DMS 273 (cell line): ENCODE measurements around the gene DISC1.
"Not testable (repeated sequence)": the region's sequence is repeated elsewhere in the genome, so short reads cannot be mapped to it uniquely, and the experiment has no call there.

ENCODE experiments used
- DNase-seq: peaks from one replicate; lab custom pipeline; 2025; ENCODE audit not compliant: unreplicated experiment; lab: John Stamatoyannopoulos, UW

DISC1 gene

DNA sequence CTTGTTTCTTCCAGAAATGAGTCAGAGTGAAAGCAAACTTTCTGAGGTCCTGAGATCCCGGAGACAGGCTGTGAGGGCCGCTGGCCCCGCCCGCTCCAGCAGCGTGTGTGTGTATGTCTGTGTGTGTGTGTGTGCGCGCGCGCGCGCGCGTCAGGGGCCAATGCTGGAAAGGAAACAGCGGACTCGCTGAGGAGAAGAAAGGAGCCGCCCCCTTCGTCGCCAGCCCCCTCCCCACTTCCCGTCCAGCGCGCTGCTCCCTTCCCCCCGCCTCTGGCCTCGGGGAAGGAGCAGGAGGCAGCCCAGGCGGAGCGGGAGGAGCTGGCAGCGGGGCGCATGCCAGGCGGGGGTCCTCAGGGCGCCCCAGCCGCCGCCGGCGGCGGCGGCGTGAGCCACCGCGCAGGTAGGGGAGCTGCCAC, at the start of gene DISC1:
TSS of gene DISC1 (plus strand) at position 256 of the 416 bp plus-strand sequence. CDS start at position 334, 78 bp downstream.
- DNase-seq = peak; percentile 95

GRCh38 chr1:231576804-231577718, 49.5 kb upstream of the DISC1 start:
- DNase-seq = no peak

GRCh38 chr1:231580874-231581273, 45.7 kb upstream of the DISC1 start:
- DNase-seq = no peak

- DNase-seq = peak; percentile 61
These were observed 44.7 kb upstream of the DISC1 start for GRCh38 chr1:231581859-231582258.

DNA sequence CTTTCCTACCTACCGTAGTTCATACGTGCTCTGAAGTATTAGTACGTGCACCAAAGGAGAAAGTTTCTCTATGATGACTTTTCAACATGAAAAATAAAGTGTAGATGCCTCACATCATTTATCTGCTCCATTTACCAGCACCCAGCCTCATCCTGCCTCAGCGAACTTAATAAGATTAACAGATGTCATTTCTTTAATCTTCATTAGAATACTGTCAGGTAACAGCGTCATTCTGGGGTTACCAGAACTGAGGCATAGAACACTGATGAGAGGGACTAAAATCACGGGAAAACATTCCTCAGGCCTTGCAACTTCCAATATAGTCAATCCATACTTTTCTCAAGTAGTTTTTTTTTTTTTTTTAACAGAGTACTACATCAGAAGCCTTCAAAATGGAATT, 43.2 kb upstream of the DISC1 start:
- peak; percentile 10 for DNase-seq

DNA sequence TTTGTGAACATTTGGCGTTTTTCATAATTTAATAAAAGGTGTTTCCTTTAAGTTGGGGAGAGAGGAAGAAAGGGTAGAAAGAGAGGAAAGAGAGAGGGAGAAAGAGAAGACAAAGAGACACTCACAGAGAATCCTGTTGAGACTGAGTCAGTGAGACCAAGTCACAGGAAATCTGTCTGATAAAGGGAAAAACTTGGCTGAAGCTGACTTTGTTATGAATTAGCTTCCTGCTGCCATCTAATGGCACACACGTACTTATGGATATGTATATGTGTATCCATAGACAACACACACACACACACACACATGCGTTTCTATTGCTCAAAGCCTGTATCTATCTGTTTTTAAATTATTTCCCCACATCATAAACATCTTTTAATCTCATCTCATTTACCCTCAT, 42.5 kb upstream of the DISC1 start:
- DNase-seq = peak; percentile 62

GRCh38 chr1:231584921-231585320, 41.7 kb upstream of the DISC1 start:
- no peak for DNase-seq

DNA sequence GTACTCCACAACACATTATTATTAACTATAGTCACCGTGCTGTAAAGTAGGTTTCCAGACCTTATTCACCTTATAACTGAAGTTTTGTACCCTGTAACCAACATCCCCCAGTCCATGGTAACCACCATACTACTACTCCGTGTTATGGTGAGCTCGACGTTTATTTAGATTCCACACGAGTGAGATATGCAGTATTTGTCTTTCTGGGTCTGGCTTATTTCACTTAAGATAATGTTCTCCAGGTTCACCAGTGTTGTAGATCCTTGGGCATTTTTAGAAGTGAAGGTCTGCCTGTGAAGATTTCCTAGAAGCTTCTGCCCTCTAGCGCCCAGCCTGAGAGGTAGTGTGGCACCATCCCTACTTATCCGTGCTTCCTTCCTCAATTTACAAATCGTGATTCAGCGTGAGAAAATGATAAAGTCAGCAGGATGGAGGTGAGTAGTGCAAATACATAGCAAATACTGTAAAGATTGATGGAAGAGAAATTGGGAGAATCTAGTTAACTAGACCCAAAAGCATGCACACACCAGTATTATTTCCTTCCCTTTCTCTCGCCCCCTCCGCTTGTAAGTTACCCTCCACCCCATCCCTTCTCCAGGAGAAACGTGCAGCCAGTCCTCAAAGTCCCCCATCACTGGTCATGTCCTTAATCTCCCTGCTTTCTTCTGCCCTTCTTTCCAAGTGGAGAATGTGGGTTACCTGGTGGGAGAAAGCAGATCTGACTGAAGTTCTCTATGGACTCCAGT, 36.0 kb upstream of the DISC1 start:
- peak; percentile 51 for DNase-seq

GRCh38 chr1:231591466-231591865, 35.1 kb upstream of the DISC1 start:
- DNase-seq = peak; percentile 68

GRCh38 chr1:231592809-231593208, 33.8 kb upstream of the DISC1 start:
- DNase-seq = no peak

GRCh38 chr1:231593264-231593663, 33.3 kb upstream of the DISC1 start:
- not testable (repeated sequence) for DNase-seq

DNA sequence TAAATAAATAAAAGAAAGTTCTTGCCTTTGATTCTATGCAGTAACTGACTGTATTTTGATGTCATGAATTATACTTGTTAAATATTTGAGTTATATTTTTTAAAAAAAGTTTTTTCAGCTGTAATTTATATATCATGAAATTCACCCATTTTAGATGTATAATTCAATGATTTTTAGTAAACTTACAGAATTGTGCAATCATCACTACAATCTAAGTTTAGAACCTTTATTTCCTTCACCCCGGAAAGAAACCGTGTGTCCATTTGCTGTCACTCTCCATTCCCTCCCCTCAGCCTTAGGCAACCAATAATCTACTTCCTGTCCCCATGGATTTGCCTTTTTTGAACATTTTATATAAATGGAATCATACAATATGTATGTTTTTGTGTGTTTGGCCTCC, 32.5 kb upstream of the DISC1 start:
- no peak for DNase-seq

DNA sequence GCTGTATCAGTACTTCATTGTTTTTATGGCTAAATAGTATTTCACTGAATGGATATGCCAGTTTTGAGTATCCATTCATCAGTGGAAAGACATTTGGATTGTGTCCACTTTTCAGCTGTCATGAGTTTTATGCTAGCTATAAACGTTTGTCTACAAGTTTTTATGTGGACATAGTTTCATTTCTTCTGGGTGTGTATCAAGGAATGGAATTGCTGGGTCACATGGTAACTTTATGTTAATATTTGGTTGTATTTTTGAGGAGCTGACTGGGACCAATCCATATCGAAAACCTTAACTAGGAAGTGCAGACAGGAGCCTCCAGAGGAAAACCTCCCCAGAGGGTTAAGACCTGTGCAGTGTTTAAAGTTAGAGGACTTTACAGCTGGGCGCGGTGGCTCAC, 31.8 kb upstream of the DISC1 start:
- no peak for DNase-seq

DNA sequence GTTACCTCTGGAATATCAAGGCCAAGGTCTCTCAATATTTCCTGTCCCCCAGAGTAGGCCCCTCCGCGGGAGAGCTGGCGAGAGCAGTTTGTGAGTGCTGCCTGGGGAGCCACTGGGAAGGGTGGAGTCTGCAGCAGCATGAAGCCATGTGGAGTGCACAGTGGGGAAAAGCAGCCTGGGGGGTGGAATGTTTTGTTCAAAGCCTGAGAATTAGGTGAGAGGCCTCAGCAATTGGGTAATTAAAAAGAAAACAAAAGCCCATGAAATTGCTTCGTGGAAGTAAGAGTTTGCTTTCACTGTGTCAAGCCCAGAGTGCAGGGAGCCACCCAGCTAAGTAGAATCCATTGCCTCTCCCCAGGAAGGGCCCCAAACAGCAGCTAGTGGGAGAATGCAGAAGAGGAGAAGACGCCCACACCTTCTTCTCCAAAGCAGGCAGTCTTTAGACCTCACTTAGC, 30.2 kb upstream of the DISC1 start:
- DNase-seq = no peak

GRCh38 chr1:231597971-231598370, 28.6 kb upstream of the DISC1 start:
- DNase-seq = no peak

DNA sequence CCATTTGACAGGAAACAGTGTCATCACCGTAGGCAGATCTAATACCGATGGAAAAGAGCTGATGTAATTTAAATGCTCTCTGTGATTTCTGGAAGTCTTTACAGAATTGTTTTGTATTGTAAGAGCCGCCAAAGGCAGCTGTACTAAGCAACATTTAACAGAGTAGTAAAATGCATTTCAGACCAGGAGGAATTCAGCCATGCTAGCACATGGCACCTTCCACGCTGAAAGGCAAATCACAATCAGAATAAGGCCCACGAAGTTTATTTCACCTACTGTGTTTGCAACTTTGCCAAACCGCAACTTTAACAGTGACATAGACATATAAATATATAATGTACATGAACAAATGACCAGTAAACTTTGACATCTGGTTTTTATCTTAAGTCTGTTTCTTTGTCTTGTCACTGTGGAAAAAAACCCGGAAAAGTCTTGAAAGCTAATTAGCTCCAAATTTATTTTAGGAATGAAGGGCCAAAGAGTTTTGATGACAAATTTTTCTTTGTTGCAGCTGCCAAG, 26.1 kb upstream of the DISC1 start:
- no peak for DNase-seq

DNA sequence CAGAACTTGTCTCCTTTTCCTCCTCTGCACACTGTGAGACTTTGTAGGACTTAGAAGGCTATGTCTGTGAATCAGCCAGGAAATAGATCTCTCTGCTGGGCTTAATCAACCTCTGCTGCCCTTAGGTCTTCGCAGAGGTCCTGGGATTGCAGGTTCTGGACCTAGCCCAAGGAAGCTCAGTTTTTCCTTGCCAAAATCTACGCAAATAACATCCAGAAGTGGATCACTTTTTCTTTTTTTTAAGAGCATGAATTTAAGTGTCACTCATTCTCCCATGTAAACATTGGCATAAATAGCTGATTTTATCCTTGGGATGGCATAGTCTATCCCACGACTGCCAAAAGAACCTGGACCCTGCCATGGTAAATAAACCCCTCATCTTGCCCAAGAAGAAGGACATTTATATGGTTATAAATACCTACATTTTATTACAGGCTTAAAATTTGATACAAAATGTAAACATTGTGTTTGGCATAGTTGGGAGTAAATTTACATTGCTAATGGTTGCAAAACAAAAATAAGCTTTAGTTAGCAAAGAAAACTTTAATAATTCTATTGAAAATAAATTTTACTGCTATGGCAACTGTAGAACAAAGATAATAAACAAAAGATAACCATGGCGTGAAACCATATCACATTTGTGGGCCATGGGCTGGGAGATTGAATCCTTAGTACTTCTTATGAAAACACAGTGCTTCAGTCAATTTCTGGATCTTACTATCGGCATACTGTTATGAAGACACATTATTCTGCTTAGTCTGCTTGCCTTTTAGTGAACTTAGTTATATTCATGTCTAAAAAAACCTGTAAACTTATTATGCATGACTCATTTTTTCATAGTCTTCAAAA, 24.5 kb upstream of the DISC1 start:
- no peak for DNase-seq

GRCh38 chr1:231602673-231602984, 24.0 kb upstream of the DISC1 start:
- DNase-seq = no peak

- DNase-seq = peak; percentile 83
These were observed 22.9 kb upstream of the DISC1 start for GRCh38 chr1:231603598-231604275.

DNA sequence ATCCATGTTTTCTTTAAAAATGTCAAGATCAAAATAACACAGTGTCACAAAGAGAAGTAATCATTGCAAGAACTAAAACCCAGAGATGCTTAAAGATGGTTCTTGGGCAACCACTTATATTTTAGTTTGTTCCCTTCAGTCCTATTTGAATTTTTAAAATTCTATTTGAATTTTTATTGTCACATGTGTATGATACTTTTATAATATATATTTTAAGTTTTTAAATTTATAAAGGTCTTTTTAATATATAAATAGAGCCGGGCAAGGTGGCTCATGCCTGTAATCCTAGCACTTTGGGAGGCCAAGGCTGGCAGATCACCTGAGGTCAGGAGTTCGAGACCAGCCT, 22.3 kb upstream of the DISC1 start:
- DNase-seq = no peak
